NB4 (cell line): ENCODE data around the gene NUS1.

Experiments
- CTCF ChIP-seq: IDR thresholded peaks from one replicate; pipeline ENCODE4 v1.5.1; 2012; ENCODE audit warnings: low read depth, low read length
- MYC ChIP-seq: IDR thresholded peaks from 2 replicates; pipeline ENCODE4 v1.6.1; 2011; ENCODE audit warnings: low read depth, low read length
- POLR2A ChIP-seq: IDR thresholded peaks from 2 replicates; pipeline ENCODE4 v1.6.1; 2011; ENCODE audit warnings: mild to moderate bottlenecking; ENCODE audit not compliant: insufficient read length; ENCODE audit errors: extremely low read depth
- TF ChIP-seq, protein P1 (sequence below): IDR thresholded peaks from 2 replicates; pipeline ENCODE4 v1.6.1; 2011; ENCODE audit warnings: low read depth, low read length

DNA sequence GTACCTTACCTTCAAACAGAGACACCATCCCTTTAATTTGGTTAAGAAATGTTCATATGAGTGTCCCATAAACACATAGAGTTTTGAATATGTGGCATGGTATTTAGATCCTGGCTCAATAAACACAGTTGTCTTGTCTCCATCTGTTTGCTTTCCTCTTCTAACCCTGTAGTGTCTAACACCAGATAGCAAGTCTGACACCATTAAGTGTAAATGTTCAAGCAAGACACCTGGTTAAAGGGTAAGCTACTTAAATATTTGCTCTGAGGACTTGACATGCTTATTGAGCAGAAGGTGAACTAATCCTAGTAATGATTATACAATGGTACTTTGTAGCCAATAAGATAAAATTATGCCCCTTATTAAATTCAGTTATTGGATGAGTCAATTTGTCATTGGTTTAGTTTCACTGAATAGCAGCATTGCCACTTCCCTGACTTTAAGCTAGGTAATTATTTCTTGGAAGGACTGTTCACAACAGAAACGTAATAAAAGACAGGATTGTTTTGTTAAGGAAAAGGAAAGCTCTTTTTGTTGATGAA lies 46.1 kb upstream of the NUS1 start:
- TF ChIP-seq CTCF (no peak), POLR2A (no peak), MYC (no peak)
- TF ChIP-seq, protein P1, sequence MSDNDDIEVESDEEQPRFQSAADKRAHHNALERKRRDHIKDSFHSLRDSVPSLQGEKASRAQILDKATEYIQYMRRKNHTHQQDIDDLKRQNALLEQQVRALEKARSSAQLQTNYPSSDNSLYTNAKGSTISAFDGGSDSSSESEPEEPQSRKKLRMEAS: no peak
